HG03175 (cell line): ENCODE results near the gene PJA2.
"Not testable (repeated sequence)": the region's sequence is repeated elsewhere in the genome, so short reads cannot be mapped to it uniquely, and the experiment has no call there.

Experiments
- ATAC-seq: cut with Tn5 transposase; IDR thresholded peaks from one replicate; pipeline ENCODE4 v1.9.1; 2021; ENCODE audit warnings: mild to moderate bottlenecking, moderate library complexity; ENCODE audit not compliant: unreplicated experiment

Gene PJA2

GRCh38 chr5:109313127-109313526, 96.6 kb downstream of the PJA2 start:
- no peak for ATAC-seq

GRCh38 chr5:109312695-109313094, 97.1 kb downstream of the PJA2 start:
- no peak for ATAC-seq

GRCh38 chr5:109310315-109310714, 99.5 kb downstream of the PJA2 start:
- no peak for ATAC-seq

- no peak for ATAC-seq
Measured at GRCh38 chr5:109309326-109310063, 100.3 kb downstream of the PJA2 start.

GRCh38 chr5:109307951-109308350, 101.8 kb downstream of the PJA2 start:
- no peak for ATAC-seq

GRCh38 chr5:109307456-109307855, 102.3 kb downstream of the PJA2 start:
- no peak for ATAC-seq

- no peak for ATAC-seq
Measured at GRCh38 chr5:109305352-109305751, 104.4 kb downstream of the PJA2 start.

GRCh38 chr5:109304309-109304708, 105.5 kb downstream of the PJA2 start:
- no peak for ATAC-seq

- ATAC-seq: no peak
Measured at GRCh38 chr5:109300367-109300766, 109.4 kb downstream of the PJA2 start.

GRCh38 chr5:109299557-109299956, 110.2 kb downstream of the PJA2 start:
- ATAC-seq: no peak

- no peak for ATAC-seq
Measured at GRCh38 chr5:109298794-109299193, 111.0 kb downstream of the PJA2 start.

- ATAC-seq: no peak
Measured at GRCh38 chr5:109297900-109298299, 111.9 kb downstream of the PJA2 start.

- no peak for ATAC-seq
Measured at GRCh38 chr5:109291090-109291489, 118.7 kb downstream of the PJA2 start.

- ATAC-seq: no peak
Measured at GRCh38 chr5:109290231-109290630, 119.5 kb downstream of the PJA2 start.

- not testable (repeated sequence) for ATAC-seq
Measured at GRCh38 chr5:109286628-109287027, 123.1 kb downstream of the PJA2 start.
